VCaP (cell line): ENCODE measurements around the gene CAPN14.

Experiments
- H3K27ac ChIP-seq: fragments of 450-650 bp; 2 replicates; pipeline ENCODE4 v1.5.1; 2017
- CTCF ChIP-seq: fragments of 450-650 bp; conservative IDR thresholded peaks from 2 replicates; pipeline ENCODE4 v1.5.1; 2017; ENCODE audit warnings: mild to moderate bottlenecking, moderate library complexity

Gene CAPN14

GRCh38 chr2:31176742-31177141 is 40.6 kb downstream of the CAPN14 start:
- TF ChIP-seq CTCF, result no peak
- no peak overlapping the region for H3K27ac ChIP-seq

GRCh38 chr2:31171142-31171541 is 46.2 kb downstream of the CAPN14 start:
- no peak overlapping the region for H3K27ac ChIP-seq
- no peak for TF ChIP-seq CTCF

GRCh38 chr2:31170071-31170698 is 47.1 kb downstream of the CAPN14 start:
- no peak overlapping the region for H3K27ac ChIP-seq
- TF ChIP-seq CTCF, result peak; percentile 94

- H3K27ac ChIP-seq, result no peak overlapping the region
- TF ChIP-seq CTCF, result no peak
These were observed 49.0 kb downstream of the CAPN14 start for GRCh38 chr2:31168291-31168690.

- no peak for TF ChIP-seq CTCF
These were observed 50.4 kb downstream of the CAPN14 start for GRCh38 chr2:31166925-31167324.

GRCh38 chr2:31163011-31163539 is 54.2 kb downstream of the CAPN14 start:
- no peak for TF ChIP-seq CTCF
- H3K27ac ChIP-seq, result no peak overlapping the region

More at GRCh38 chr2:31166925-31167324, 50.4 kb downstream of the CAPN14 start:
- no peak overlapping the region for H3K27ac ChIP-seq

GRCh38 chr2:31161637-31162036 is 55.7 kb downstream of the CAPN14 start:
- H3K27ac ChIP-seq, result no peak overlapping the region
- TF ChIP-seq CTCF, result no peak
